GM12878 (cell line): ENCODE measurements around the gene GLRA1. TPM values are rescaled to one million over a fixed set of nuclear protein-coding genes. Genes with fewer than 3 reads are reported as not detected.

Source experiments
- ATAC-seq: fragments of 200-7000 bp; cut with Tn5 transposase; 3 replicates; pipeline ENCODE4 v1.9.1; 2020; ENCODE audit warnings: mild to moderate bottlenecking, moderate library complexity
- BruUV-seq: library from RNA; stranded (reverse); fragments of 400-500 nt; replicated peaks from 2 replicates; lab custom pipeline; 2021; lab: Mats Ljungman, UMichigan
- CTCF ChIA-PET: fragments of 300-600 bp; sonication (Branson Sonifier 250); formaldehyde crosslinking; extraction: SDS; loops from one replicate; lab custom pipeline; 2021; ENCODE audit warnings: inconsistent platforms; lab: Yijun Ruan, JAX
- POLR2A ChIA-PET: fragments of 350-600 bp; formaldehyde crosslinking; extraction: SDS; loops from one replicate; lab custom pipeline; 2021; ENCODE audit warnings: inconsistent platforms; lab: Charles Lee
- RAD21 ChIA-PET: fragments of 300-600 bp; sonication (Branson Sonifier 250); formaldehyde crosslinking; loops from one replicate; lab custom pipeline; 2023; ENCODE audit warnings: antibody characterized with exemption; ENCODE audit not compliant: unreplicated experiment; lab: Charles Lee
- SMC1A ChIA-PET: fragments of 300-600 bp; sonication (Branson Sonifier 250); formaldehyde crosslinking; loops from one replicate; lab custom pipeline; 2023; ENCODE audit not compliant: unreplicated experiment, uncharacterized antibody; lab: Charles Lee
- DNase-seq: peaks from one replicate; pipeline ENCODE4 v3.0.0-alpha.2; 2011; ENCODE audit warnings: low read depth, low spot score
- FAIRE-seq: peaks from 3 replicates; lab custom pipeline; 2011; peaks lifted over from hg19 to GRCh38; lab: Jason Lieb, UNC
- H2AFZ ChIP-seq: 2 replicates; pipeline ENCODE4 v1.6.0; 2011; ENCODE audit warnings: low read depth, low read length, control low read depth; ENCODE audit not compliant: control insufficient read depth
- H3K27ac ChIP-seq: 2 replicates; pipeline ENCODE4 v1.5.1; 2011; ENCODE audit warnings: control low read depth; ENCODE audit not compliant: control insufficient read depth, insufficient read depth
- H3K27me3 ChIP-seq, 2 experiments: replicated peaks in 1 of 2; 2 replicates each; pipeline versions ENCODE4 v1.6.0 to v1.6.1; 2011; ENCODE audit warnings: low read length in 1 of 2; ENCODE audit not compliant: control insufficient read depth in 2 of 2, insufficient read depth in 2 of 2
- H3K36me3 ChIP-seq, 2 experiments: 2 replicates each; pipeline ENCODE4 v1.5.1; 2011; ENCODE audit warnings: low read length in 1 of 2; ENCODE audit not compliant: control insufficient read depth in 2 of 2, insufficient read depth in 2 of 2
- H3K4me1 ChIP-seq: 2 replicates; pipeline ENCODE4 v1.6.1; 2011; ENCODE audit warnings: mild to moderate bottlenecking, low read length, moderate library complexity, mixed read lengths; ENCODE audit not compliant: control insufficient read depth, insufficient read depth
- H3K4me2 ChIP-seq: 2 replicates; pipeline ENCODE4 v1.6.0; 2011; ENCODE audit warnings: control low read depth; ENCODE audit not compliant: control insufficient read depth, insufficient read depth
- H3K4me3 ChIP-seq: fragments of 200-600 bp; sonication (generic); 2 replicates; pipeline ENCODE4 v1.5.1; 2016
- H3K79me2 ChIP-seq: 2 replicates; pipeline ENCODE4 v1.6.0; 2011; ENCODE audit warnings: low read length; ENCODE audit not compliant: control insufficient read depth, insufficient read depth
- H3K9ac ChIP-seq: 2 replicates; pipeline ENCODE4 v1.8.0; 2011; ENCODE audit warnings: low read length, control low read depth, mixed read lengths; ENCODE audit not compliant: control insufficient read depth, insufficient read depth
- H3K9me3 ChIP-seq: replicated peaks from 3 replicates; pipeline ENCODE4 v1.5.1; 2011; ENCODE audit warnings: mild to moderate bottlenecking, low read length; ENCODE audit not compliant: control insufficient read depth, insufficient read depth
- H4K20me1 ChIP-seq: 2 replicates; pipeline ENCODE4 v1.6.0; 2011; ENCODE audit not compliant: control insufficient read depth, insufficient read depth
- IKZF1 ChIP-seq: fragments of 450-650 bp; conservative IDR thresholded peaks from 2 replicates; pipeline ENCODE4 v1.6.1; 2017; ENCODE audit warnings: antibody characterized with exemption, mild to moderate bottlenecking
- IKZF2 ChIP-seq, 2 experiments: fragments of 450-650 bp; IDR thresholded peaks; 2 replicates each; pipeline ENCODE4 v1.6.1; 2017; ENCODE audit warnings: mild to moderate bottlenecking in 2 of 2, moderate library complexity in 2 of 2
- POLR2AphosphoS2 ChIP-seq: IDR thresholded peaks from 2 replicates; pipeline ENCODE4 v1.6.1; 2011; ENCODE audit warnings: low read depth, mild to moderate bottlenecking, low read length, improper control_type of control experiment, moderate library complexity
- POLR2AphosphoS5 ChIP-seq: IDR thresholded peaks from 2 replicates; pipeline ENCODE4 v1.6.1; 2011; ENCODE audit warnings: mild to moderate bottlenecking, low read length, inconsistent platforms
- POU2F2 ChIP-seq: IDR thresholded peaks from 3 replicates; pipeline ENCODE4 v1.6.1; 2011; ENCODE audit warnings: low read depth, mild to moderate bottlenecking, low read length, borderline replicate concordance
- ZNF384 ChIP-seq: IDR thresholded peaks from 2 replicates; pipeline ENCODE4 v1.6.1; 2012; ENCODE audit warnings: low read depth, mild to moderate bottlenecking, low read length, improper control_type of control experiment, borderline replicate concordance
- WGBS: methylation state at CpG from one replicate; pipeline ENCODE4 v1.1.6; 2016; ENCODE audit warnings: low lambda C conversion rate; ENCODE audit not compliant: insufficient replicate concordance, insufficient coverage; ENCODE audit errors: missing lambda C conversion rate; 5-methylcytosine and 5-hydroxymethylcytosine counted together
- in situ Hi-C: fragments of 300-500 bp; cut with MboI; formaldehyde crosslinking; loops from 9 replicates; pipeline ENCODE4 v1.14.3; 2018; ENCODE audit warnings: mixed read lengths
- intact Hi-C: fragments of 100-400 bp; cut with micrococcal nuclease; formaldehyde crosslinking; loops from one replicate; pipeline ENCODE4 v1.14.2; 2022; ENCODE audit not compliant: unreplicated experiment
- polyA plus RNA-seq, 11 experiments: library from polyadenylated mRNA; depleted of rRNA in 4 of 11; unstranded in 6 of 11; stranded (reverse) in 5 of 11; fragments of >200 nt; fragmentation: Nextera tagmentation in 4 of 11; fragmentation: Illumina TruSeq in 1 of 11; extraction: Ambion mirVana in 4 of 11; extraction: Trizol in 1 of 11; gene quantifications; 1 replicate in 1 of 11; 2 replicates in 10 of 11; pipeline versions ENCODE4 v1.2.1 to v1.2.3, GENCODE V29; 2011 to 2016; ENCODE audit warnings: inconsistent platforms in 2 of 11, missing spikeins in 2 of 11, low read depth in 1 of 11
- total RNA-seq, 4 experiments: library from RNA; depleted of rRNA in 3 of 4; stranded (reverse); fragments of >200 nt in 3 of 4; fragmentation: Illumina TruSeq in 1 of 4; extraction: Trizol in 1 of 4; gene quantifications; 2 replicates each; pipeline versions ENCODE4 v1.2.1 to v1.2.3, GENCODE V29; 2013 to 2021
- TF ChIP-seq, protein P1 (sequence below), 3 experiments: IDR thresholded peaks in 2 of 3; conservative IDR thresholded peaks in 1 of 3; 2 replicates each; pipeline ENCODE4 v1.5.1; 2011; ENCODE audit warnings: low read depth in 3 of 3, low read length in 3 of 3, mild to moderate bottlenecking in 3 of 3, control low read depth in 2 of 3, moderate library complexity in 2 of 3, inconsistent platforms in 1 of 3, mixed read lengths in 1 of 3; ENCODE audit not compliant: control insufficient read depth in 2 of 3, insufficient read depth in 1 of 3; ENCODE audit errors: extremely low read depth in 1 of 3
- TF ChIP-seq, protein P2 (sequence below): fragments of 450-650 bp; IDR thresholded peaks from 2 replicates; pipeline ENCODE4 v1.6.1; 2017; ENCODE audit warnings: low read depth, mild to moderate bottlenecking, moderate library complexity
- TF ChIP-seq, protein P3 (sequence below): IDR thresholded peaks from 2 replicates; pipeline ENCODE4 v1.6.1; 2012; ENCODE audit warnings: low read depth, low read length, improper control_type of control experiment
- TF ChIP-seq, protein P4 (sequence below): fragments of 450-650 bp; IDR thresholded peaks from 2 replicates; pipeline ENCODE4 v1.6.1; 2016; ENCODE audit warnings: mild to moderate bottlenecking

Gene GLRA1
- total and polyA plus RNA-seq, 10 of the 15 experiments (the other 5 are each of a cell fraction or from before 2014, with no cell fraction given), result not detected

DNA sequence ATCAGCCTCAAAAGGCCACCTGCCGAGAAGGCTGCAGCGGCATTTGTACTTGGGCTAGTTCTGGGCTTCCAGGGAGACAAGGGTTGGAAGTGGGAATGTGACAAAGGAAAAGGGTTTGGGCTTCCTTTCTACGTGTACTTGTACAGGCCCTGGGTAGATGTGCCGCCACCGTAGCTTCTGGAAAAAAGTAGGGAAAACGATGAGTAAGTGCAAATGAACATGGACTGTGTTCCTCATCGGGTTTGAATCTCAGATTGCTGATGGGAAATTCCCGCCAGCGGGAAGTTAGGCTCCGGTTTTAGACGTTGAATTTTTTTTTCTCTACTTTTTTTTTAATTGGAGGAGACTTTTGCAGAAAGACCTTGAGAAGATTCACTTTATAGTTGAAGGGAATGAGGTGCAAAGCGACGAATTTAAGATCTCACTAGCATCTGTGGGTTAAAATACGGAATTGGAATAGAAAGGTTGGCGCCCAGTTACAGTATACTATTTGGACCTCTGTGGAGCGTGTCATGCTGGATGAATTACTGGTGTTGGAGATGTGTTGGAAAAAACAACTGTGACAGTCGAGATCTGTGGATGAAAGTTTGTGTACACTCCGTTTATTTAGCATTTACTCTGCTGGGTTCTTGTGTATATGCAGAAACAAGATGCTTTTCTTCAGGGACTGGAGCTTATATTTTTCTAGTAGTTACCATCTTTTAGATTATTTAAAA is 151.6 kb downstream of the GLRA1 start:
- Histone ChIP-seq H3K27me3 (no peaks in the 10 kb centered on the region), H3K9ac (peak overlapping the region; percentile 93), H3K4me3 (peak overlapping the region; percentile 97), H3K4me1 (peaks cover 10% of the 10 kb centered on the region), H4K20me1 (peaks cover 8% of the 10 kb centered on the region), H2AFZ (no peak overlapping the region), H3K36me3 (peaks cover 0 to 5% of the 10 kb centered on the region in 2 experiments; a peak in 2 of 4 replicates), H3K27ac (peak overlapping the region; percentile 89), H3K9me3 (no peaks in the 10 kb centered on the region), H3K79me2 (peaks cover 75% of the 10 kb centered on the region), H3K4me2 (peak overlapping the region; percentile 71)
- no peak for FAIRE-seq
- ChIA-PET RAD21 (interaction anchor here (0.8 to 6.4 kb wide), 9 partner anchors 8 to 121 kb away, joined by 3 to 90 read pairs (median 9); partner anchors contain the start of gene ATOX1), SMC1A (interaction anchor here (0.7 to 6.5 kb wide), 14 partner anchors 9 to 125 kb away, joined by 3 to 84 read pairs (median 8); partner anchors contain the start of gene ATOX1), POLR2A (interaction anchor here (0.6 to 10.0 kb wide), 5 partner anchors 17 to 111 kb away, joined by 3 to 241 read pairs (median 3); partner anchors contain the start of gene ATOX1), CTCF (interaction anchor here (0.6 to 2.8 kb wide), 13 partner anchors 17 to 732 kb away, joined by 3 to 17 read pairs (median 4); partner anchors contain the start of gene SLC36A1)
- ATAC-seq, result no peak
- TSS peak; percentile 61 for BruUV-seq
- no peak for DNase-seq
- WGBS, result 2% methylated on average over 18 of the region's 18 CpGs
- intact Hi-C loops (loop anchor here (5.0 to 10.0 kb wide), 2 partner anchors 521 to 618 kb away; partner anchors contain the start of genes ANXA6 and GM2A), in situ Hi-C loops (no loop called here)
- TF ChIP-seq, protein P1, sequence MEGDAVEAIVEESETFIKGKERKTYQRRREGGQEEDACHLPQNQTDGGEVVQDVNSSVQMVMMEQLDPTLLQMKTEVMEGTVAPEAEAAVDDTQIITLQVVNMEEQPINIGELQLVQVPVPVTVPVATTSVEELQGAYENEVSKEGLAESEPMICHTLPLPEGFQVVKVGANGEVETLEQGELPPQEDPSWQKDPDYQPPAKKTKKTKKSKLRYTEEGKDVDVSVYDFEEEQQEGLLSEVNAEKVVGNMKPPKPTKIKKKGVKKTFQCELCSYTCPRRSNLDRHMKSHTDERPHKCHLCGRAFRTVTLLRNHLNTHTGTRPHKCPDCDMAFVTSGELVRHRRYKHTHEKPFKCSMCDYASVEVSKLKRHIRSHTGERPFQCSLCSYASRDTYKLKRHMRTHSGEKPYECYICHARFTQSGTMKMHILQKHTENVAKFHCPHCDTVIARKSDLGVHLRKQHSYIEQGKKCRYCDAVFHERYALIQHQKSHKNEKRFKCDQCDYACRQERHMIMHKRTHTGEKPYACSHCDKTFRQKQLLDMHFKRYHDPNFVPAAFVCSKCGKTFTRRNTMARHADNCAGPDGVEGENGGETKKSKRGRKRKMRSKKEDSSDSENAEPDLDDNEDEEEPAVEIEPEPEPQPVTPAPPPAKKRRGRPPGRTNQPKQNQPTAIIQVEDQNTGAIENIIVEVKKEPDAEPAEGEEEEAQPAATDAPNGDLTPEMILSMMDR (IDR thresholded peaks at IDR 0.05 in 2 of 3, conservative IDR thresholded peaks at IDR 0.05 in 1 of 3; ENCODE audit: control insufficient read depth in 2 of 3, extremely low read depth in 1 of 3, insufficient read depth in 1 of 3, low read depth in 3 of 3, low read length in 3 of 3), result no peak
- TF ChIP-seq IKZF1, result peak; percentile 42; the same call in 1 of the 2 replicates
- TF ChIP-seq, protein P2, sequence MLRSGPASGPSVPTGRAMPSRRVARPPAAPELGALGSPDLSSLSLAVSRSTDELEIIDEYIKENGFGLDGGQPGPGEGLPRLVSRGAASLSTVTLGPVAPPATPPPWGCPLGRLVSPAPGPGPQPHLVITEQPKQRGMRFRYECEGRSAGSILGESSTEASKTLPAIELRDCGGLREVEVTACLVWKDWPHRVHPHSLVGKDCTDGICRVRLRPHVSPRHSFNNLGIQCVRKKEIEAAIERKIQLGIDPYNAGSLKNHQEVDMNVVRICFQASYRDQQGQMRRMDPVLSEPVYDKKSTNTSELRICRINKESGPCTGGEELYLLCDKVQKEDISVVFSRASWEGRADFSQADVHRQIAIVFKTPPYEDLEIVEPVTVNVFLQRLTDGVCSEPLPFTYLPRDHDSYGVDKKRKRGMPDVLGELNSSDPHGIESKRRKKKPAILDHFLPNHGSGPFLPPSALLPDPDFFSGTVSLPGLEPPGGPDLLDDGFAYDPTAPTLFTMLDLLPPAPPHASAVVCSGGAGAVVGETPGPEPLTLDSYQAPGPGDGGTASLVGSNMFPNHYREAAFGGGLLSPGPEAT, result peak; percentile 64; the same call in 1 of the 2 replicates
- TF ChIP-seq POU2F2, result no peak
- 0 out of 2 replicates have a peak, but pooled peaks have one; percentile 7 for TF ChIP-seq ZNF384
- TF ChIP-seq, protein P3, sequence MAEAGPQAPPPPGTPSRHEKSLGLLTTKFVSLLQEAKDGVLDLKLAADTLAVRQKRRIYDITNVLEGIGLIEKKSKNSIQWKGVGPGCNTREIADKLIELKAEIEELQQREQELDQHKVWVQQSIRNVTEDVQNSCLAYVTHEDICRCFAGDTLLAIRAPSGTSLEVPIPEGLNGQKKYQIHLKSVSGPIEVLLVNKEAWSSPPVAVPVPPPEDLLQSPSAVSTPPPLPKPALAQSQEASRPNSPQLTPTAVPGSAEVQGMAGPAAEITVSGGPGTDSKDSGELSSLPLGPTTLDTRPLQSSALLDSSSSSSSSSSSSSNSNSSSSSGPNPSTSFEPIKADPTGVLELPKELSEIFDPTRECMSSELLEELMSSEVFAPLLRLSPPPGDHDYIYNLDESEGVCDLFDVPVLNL, result 0 out of 2 replicates have a peak, but pooled peaks have one; percentile 11
- peak; percentile 49 to 64 for TF ChIP-seq IKZF2 (IDR thresholded peaks at IDR 0.05)
- TF ChIP-seq POLR2AphosphoS2, result peak; percentile 27; the same call in 1 of the 2 replicates
- TF ChIP-seq, protein P4, sequence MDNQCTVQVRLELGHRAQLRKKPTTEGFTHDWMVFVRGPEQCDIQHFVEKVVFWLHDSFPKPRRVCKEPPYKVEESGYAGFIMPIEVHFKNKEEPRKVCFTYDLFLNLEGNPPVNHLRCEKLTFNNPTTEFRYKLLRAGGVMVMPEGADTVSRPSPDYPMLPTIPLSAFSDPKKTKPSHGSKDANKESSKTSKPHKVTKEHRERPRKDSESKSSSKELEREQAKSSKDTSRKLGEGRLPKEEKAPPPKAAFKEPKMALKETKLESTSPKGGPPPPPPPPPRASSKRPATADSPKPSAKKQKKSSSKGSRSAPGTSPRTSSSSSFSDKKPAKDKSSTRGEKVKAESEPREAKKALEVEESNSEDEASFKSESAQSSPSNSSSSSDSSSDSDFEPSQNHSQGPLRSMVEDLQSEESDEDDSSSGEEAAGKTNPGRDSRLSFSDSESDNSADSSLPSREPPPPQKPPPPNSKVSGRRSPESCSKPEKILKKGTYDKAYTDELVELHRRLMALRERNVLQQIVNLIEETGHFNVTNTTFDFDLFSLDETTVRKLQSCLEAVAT, result 0 out of 2 replicates have a peak, but pooled peaks have one; percentile 11
- TF ChIP-seq POLR2AphosphoS5, result peak; percentile 35; the same call in 1 of the 2 replicates
